Posterior cingulate gyrus (tissue), 11 donors: ENCODE data around the gene GPRIN1.

Experiments used
- DNase-seq, 10 donors: peaks; one replicate each; pipeline versions ENCODE4 v3.0.0 to v3.0.0-alpha.2; 2020 to 2021; ENCODE audit warnings: mixed read lengths in 3 of 10
- intact Hi-C: fragments of 100-400 bp; cut with DNase I; formaldehyde crosslinking; loops from one replicate; pipeline ENCODE4 v1.15.1; 2023

The GPRIN1 gene

GRCh38 chr5:176609724-176610434 lies at the start of gene GPRIN1:
TSS of gene GPRIN1 (minus strand) at chr5:176610156. CDS start at chr5:176599834, 10,322 bp downstream.
- DNase-seq = peak in 6 of 10 donors; percentile 51 to 96 (median 80)

GRCh38 chr5:176659512-176659839 lies 49.5 kb upstream of the GPRIN1 start:
- intact Hi-C loops = loop anchor here (5.0 kb wide), 1 partner anchor 453 kb away; no protein-coding TSS in a partner anchor
- peak in 4 of 10 donors; percentile 41 to 87 (median 70) for DNase-seq

More at GRCh38 chr5:176609724-176610434, at the start of gene GPRIN1:
- intact Hi-C loops = no loop called here

- DNase-seq = no peak
Measured at GRCh38 chr5:176658817-176659511, 49.0 kb upstream of the GPRIN1 start.

GRCh38 chr5:176658007-176658599 lies 48.1 kb upstream of the GPRIN1 start:
- intact Hi-C loops = loop anchor here (5.0 kb wide), 1 partner anchor 454 kb away; no protein-coding TSS in a partner anchor

More at GRCh38 chr5:176658817-176659511, 49.0 kb upstream of the GPRIN1 start:
- intact Hi-C loops = loop anchor here (5.0 kb wide), 1 partner anchor 453 kb away; no protein-coding TSS in a partner anchor

GRCh38 chr5:176656467-176656990 lies 46.6 kb upstream of the GPRIN1 start:
- DNase-seq = no peak
- intact Hi-C loops = loop anchor here (5.0 kb wide), 1 partner anchor 456 kb away; no protein-coding TSS in a partner anchor

More at GRCh38 chr5:176658007-176658599, 48.1 kb upstream of the GPRIN1 start:
- peak; percentile 51 to 97 (median 77) for DNase-seq

- intact Hi-C loops = loop anchor here (5.0 kb wide), 1 partner anchor 457 kb away; no protein-coding TSS in a partner anchor
- peak in 1 of 10 donors; percentile 70 for DNase-seq
Measured at GRCh38 chr5:176654856-176655255, 44.9 kb upstream of the GPRIN1 start.

GRCh38 chr5:176653401-176654385 lies 43.7 kb upstream of the GPRIN1 start:
- intact Hi-C loops = no loop called here
- peak in 2 of 10 donors; percentile 36 to 45 for DNase-seq

- peak in 7 of 10 donors; percentile 70 to 96 (median 76) for DNase-seq
- intact Hi-C loops = no loop called here
Measured at GRCh38 chr5:176652136-176652535, 42.2 kb upstream of the GPRIN1 start.

- DNase-seq = no peak
- intact Hi-C loops = no loop called here
Measured at GRCh38 chr5:176651472-176651980, 41.6 kb upstream of the GPRIN1 start.

GRCh38 chr5:176650354-176650884 lies 40.5 kb upstream of the GPRIN1 start:
- DNase-seq = peak in 5 of 10 donors; percentile 49 to 92 (median 51)
- intact Hi-C loops = no loop called here

- DNase-seq = peak in 1 of 10 donors; percentile 83
- intact Hi-C loops = no loop called here
Measured at GRCh38 chr5:176648474-176649194, 38.7 kb upstream of the GPRIN1 start.

- peak in 4 of 10 donors; percentile 27 to 86 (median 38) for DNase-seq
- intact Hi-C loops = loop anchor here (1.0 kb wide), 1 partner anchor 232 kb away; the partner anchor contains the start of gene CLTB
Measured at GRCh38 chr5:176647843-176648473, 38.0 kb upstream of the GPRIN1 start.

GRCh38 chr5:176647030-176647842 lies 37.3 kb upstream of the GPRIN1 start, which contains the start of gene TSPAN17:
TSS of gene TSPAN17 (plus strand) at chr5:176647484. CDS start at chr5:176647616, 132 bp downstream.
- DNase-seq = peak; percentile 100
- intact Hi-C loops = loop anchor here (1.0 kb wide), 1 partner anchor 231 kb away; the partner anchor contains the start of gene CLTB

- DNase-seq = no peak
- intact Hi-C loops = loop anchor here (1.0 kb wide), 1 partner anchor 230 kb away; the partner anchor contains the start of gene CLTB
Measured at GRCh38 chr5:176646707-176647029, 36.7 kb upstream of the GPRIN1 start.

GRCh38 chr5:176646049-176646706 lies 36.2 kb upstream of the GPRIN1 start:
- peak in 1 of 10 donors; percentile 67 for DNase-seq
- intact Hi-C loops = no loop called here
